ENCODE data around the gene GRM3.

GRM3 gene

DNA sequence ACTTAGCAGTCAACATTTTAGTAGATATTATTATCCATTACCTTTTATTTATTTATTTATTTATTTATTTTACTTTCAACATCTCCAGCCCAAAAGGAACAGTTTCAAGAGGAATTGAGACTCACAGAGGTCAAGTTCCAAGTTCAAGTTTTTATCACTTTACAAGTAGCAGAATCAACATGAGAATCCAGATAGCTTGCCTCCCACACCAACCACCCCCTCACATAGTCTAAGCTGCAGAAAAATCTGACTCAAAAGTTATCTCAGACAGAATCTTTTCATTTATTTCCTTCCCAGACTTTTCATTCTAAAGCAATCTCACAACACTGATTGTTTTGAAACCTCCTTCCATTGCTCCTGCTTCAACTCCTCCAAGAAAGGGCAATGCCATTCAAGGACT is 129.6 kb downstream of the GRM3 start:
- H3K27ac ChIP-seq (replicated peaks): no peak overlapping the region
- no peak for DNase-seq (ENCODE audit: low read depth in 1 of 2, low spot score in 1 of 2)
- no peak for TF ChIP-seq POLR2AphosphoS5 (IDR thresholded peaks at IDR 0.05; ENCODE audit: low read depth)
- TF ChIP-seq SPI1 (IDR thresholded peaks at IDR 0.05; ENCODE audit: borderline replicate concordance, low read depth): no peak
- TF ChIP-seq, protein P1, sequence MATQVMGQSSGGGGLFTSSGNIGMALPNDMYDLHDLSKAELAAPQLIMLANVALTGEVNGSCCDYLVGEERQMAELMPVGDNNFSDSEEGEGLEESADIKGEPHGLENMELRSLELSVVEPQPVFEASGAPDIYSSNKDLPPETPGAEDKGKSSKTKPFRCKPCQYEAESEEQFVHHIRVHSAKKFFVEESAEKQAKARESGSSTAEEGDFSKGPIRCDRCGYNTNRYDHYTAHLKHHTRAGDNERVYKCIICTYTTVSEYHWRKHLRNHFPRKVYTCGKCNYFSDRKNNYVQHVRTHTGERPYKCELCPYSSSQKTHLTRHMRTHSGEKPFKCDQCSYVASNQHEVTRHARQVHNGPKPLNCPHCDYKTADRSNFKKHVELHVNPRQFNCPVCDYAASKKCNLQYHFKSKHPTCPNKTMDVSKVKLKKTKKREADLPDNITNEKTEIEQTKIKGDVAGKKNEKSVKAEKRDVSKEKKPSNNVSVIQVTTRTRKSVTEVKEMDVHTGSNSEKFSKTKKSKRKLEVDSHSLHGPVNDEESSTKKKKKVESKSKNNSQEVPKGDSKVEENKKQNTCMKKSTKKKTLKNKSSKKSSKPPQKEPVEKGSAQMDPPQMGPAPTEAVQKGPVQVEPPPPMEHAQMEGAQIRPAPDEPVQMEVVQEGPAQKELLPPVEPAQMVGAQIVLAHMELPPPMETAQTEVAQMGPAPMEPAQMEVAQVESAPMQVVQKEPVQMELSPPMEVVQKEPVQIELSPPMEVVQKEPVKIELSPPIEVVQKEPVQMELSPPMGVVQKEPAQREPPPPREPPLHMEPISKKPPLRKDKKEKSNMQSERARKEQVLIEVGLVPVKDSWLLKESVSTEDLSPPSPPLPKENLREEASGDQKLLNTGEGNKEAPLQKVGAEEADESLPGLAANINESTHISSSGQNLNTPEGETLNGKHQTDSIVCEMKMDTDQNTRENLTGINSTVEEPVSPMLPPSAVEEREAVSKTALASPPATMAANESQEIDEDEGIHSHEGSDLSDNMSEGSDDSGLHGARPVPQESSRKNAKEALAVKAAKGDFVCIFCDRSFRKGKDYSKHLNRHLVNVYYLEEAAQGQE (IDR thresholded peaks at IDR 0.05; ENCODE audit: insufficient replicate concordance, low read depth): no peak
- no peak for TF ChIP-seq GABPA (IDR thresholded peaks at IDR 0.05; ENCODE audit: low read depth)
- TF ChIP-seq, protein P2, sequence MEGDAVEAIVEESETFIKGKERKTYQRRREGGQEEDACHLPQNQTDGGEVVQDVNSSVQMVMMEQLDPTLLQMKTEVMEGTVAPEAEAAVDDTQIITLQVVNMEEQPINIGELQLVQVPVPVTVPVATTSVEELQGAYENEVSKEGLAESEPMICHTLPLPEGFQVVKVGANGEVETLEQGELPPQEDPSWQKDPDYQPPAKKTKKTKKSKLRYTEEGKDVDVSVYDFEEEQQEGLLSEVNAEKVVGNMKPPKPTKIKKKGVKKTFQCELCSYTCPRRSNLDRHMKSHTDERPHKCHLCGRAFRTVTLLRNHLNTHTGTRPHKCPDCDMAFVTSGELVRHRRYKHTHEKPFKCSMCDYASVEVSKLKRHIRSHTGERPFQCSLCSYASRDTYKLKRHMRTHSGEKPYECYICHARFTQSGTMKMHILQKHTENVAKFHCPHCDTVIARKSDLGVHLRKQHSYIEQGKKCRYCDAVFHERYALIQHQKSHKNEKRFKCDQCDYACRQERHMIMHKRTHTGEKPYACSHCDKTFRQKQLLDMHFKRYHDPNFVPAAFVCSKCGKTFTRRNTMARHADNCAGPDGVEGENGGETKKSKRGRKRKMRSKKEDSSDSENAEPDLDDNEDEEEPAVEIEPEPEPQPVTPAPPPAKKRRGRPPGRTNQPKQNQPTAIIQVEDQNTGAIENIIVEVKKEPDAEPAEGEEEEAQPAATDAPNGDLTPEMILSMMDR (IDR thresholded peaks at IDR 0.05; ENCODE audit: insufficient read depth, low read length): no peak
- no peaks in the 10 kb centered on the region for H3K27me3 ChIP-seq (ENCODE audit: insufficient read depth, poor library complexity, severe bottlenecking)
- H3K4me3 ChIP-seq (replicated peaks; ENCODE audit: insufficient read depth, low read length): no peak overlapping the region

DNA sequence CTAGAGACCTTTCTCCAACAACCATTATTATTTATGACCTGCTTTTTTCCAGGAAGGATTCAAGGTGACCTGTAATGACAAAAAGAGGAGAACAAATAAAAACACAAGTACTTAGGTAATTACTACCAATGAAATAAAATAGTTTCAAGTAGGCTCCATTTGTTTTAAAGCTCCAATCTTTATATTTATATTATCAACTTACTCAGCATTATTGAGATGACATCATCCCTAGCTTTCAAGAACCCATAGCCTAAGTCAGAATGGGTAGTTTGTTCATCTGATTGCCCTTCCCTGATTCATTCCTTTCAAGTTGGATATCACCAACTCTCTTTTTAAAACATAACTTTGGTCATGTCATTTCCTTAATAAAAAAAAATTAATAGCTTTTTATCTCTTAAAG is 131.5 kb downstream of the GRM3 start:
- no peak for TF ChIP-seq SPI1 (IDR thresholded peaks at IDR 0.05; ENCODE audit: borderline replicate concordance, low read depth)
- no peak for TF ChIP-seq GABPA (IDR thresholded peaks at IDR 0.05; ENCODE audit: low read depth)
- TF ChIP-seq, protein P2 (IDR thresholded peaks at IDR 0.05; ENCODE audit: insufficient read depth, low read length): no peak
- TF ChIP-seq POLR2AphosphoS5 (IDR thresholded peaks at IDR 0.05; ENCODE audit: low read depth): no peak
- TF ChIP-seq, protein P1 (IDR thresholded peaks at IDR 0.05; ENCODE audit: insufficient replicate concordance, low read depth): no peak
- no peak overlapping the region for H3K27ac ChIP-seq (replicated peaks)
- no peak for DNase-seq (ENCODE audit: low read depth in 1 of 2, low spot score in 1 of 2)
- H3K27me3 ChIP-seq (ENCODE audit: insufficient read depth, poor library complexity, severe bottlenecking): no peaks in the 10 kb centered on the region
- no peak overlapping the region for H3K4me3 ChIP-seq (replicated peaks; ENCODE audit: insufficient read depth, low read length)

DNA sequence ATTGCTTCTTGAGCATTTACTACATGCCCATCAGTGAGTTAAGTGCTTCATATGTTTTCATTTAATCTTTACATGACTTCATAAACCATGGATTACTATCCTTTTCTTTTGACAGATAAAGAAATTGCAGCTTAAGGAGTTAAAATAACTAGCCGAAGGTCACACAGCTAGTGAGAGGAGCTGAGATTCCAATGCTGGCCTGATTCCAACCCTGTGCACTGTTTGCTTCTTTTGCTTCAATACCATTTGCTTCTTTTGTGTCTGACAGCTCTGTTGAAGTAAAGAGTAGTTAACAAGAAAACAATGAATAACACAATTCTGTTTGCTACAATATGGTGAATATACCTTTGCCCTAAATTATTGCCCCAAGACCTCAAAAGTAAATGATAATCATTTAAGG is 132.4 kb downstream of the GRM3 start:
- Histone ChIP-seq H3K27me3 (ENCODE audit: insufficient read depth, poor library complexity, severe bottlenecking) (no peaks in the 10 kb centered on the region), H3K4me3 (replicated peaks; ENCODE audit: insufficient read depth, low read length) (no peak overlapping the region), H3K27ac (replicated peaks) (no peak overlapping the region)
- no peak for DNase-seq (ENCODE audit: low read depth in 1 of 2, low spot score in 1 of 2)
- TF ChIP-seq, protein P2 (IDR thresholded peaks at IDR 0.05; ENCODE audit: insufficient read depth, low read length): no peak
- no peak for TF ChIP-seq POLR2AphosphoS5 (IDR thresholded peaks at IDR 0.05; ENCODE audit: low read depth)
- TF ChIP-seq SPI1 (IDR thresholded peaks at IDR 0.05; ENCODE audit: borderline replicate concordance, low read depth): no peak
- no peak for TF ChIP-seq GABPA (IDR thresholded peaks at IDR 0.05; ENCODE audit: low read depth)
- TF ChIP-seq, protein P1 (IDR thresholded peaks at IDR 0.05; ENCODE audit: insufficient replicate concordance, low read depth): no peak
